ENCODE measurements around the gene TREH.

Gene TREH

GRCh38 chr11:118608360-118609227 lies 70.9 kb downstream of the TREH start:
- TF ChIP-seq CTCF (IDR thresholded peaks at IDR 0.05; ENCODE audit: insufficient read depth, low read depth, low read length, missing control alignments) = no peak
- DNase-seq (ENCODE audit: low read depth) = peak; percentile 39
- H3K4me3 ChIP-seq (ENCODE audit: low read depth, low read length) = peak overlapping the region; percentile 48

- peak; percentile 40 for TF ChIP-seq CTCF (IDR thresholded peaks at IDR 0.05; ENCODE audit: insufficient read depth, low read depth, low read length, missing control alignments)
- H3K4me3 ChIP-seq (ENCODE audit: low read depth, low read length) = peak within 1 kb of the TSS; percentile 48
- DNase-seq (ENCODE audit: low read depth) = peak; percentile 25
Observed at GRCh38 chr11:118607401-118608359, 71.8 kb downstream of the TREH start, which contains the start of gene PHLDB1. Gene PHLDB1, plus strand, starts transcription at chr11:118607615. Its CDS starts 6,222 bp downstream, at chr11:118613837.
